ENCODE results near the gene ARAF. TPM values are rescaled to one million over a fixed set of nuclear protein-coding genes. Genes with fewer than 3 reads are reported as not detected.

Gene ARAF
- total and polyA plus RNA-seq, 2 of the 13 experiments (the other 11 are each of a cell fraction or from before 2014, with no cell fraction given) = 18.0 to 33.1 TPM

GRCh38 chrX:47593522-47593921 lies 32.5 kb downstream of the ARAF start:
- no peak overlapping the region for H3K4me3 ChIP-seq (replicated peaks in 1 of 3; ENCODE audit: insufficient read depth in 1 of 3, low read depth in 2 of 3, low read length in 3 of 3)
- 3% methylated on average over 4 of the region's 4 CpGs for WGBS (ENCODE audit: low lambda C conversion rate)
- POLR2A ChIA-PET = no interaction called here
- H3K9ac ChIP-seq (ENCODE audit: insufficient read depth, low read depth, low read length) = no peak overlapping the region
- intact Hi-C loops (cut with micrococcal nuclease; ENCODE audit: unreplicated experiment) (no loop called here), in situ Hi-C loops (cut with HindIII; ENCODE audit: extremely low pct_ligation_motif_present, low pct_unique_long_range_greater_than_20kb) (no loop called here)
- no peak overlapping the region for H3K27ac ChIP-seq (ENCODE audit: extremely low read length, insufficient read depth, low read length)
- FAIRE-seq (no peak), DNase-seq (ENCODE audit: low spot score) (no peak), ATAC-seq (no peak)
- no peak overlapping the region for H2AFZ ChIP-seq (ENCODE audit: low read length)
- H3K4me1 ChIP-seq (ENCODE audit: insufficient read depth, low read length) = no peaks in the 10 kb centered on the region
- no TSS peak for BruUV-seq (replicated peaks)
- H3K4me2 ChIP-seq (ENCODE audit: low read depth, low read length) = no peak overlapping the region
- H3K27me3 ChIP-seq (ENCODE audit: control insufficient read depth in 1 of 2, insufficient read depth in 2 of 2, low read length in 2 of 2) = no peaks in the 10 kb centered on the region; a peak in 1 of 5 replicates
- no peaks in the 10 kb centered on the region for H3K36me3 ChIP-seq (replicated peaks in 1 of 2; ENCODE audit: control insufficient read depth in 1 of 2, insufficient read depth in 2 of 2, low read length in 2 of 2)
- CTCF ChIA-PET (ENCODE audit: low intra/inter-chr PET ratio, low total read pairs) = no interaction called here
- H3K79me2 ChIP-seq (ENCODE audit: insufficient read depth, low read length) = no peaks in the 10 kb centered on the region
- no peaks in the 10 kb centered on the region for H3K9me3 ChIP-seq (ENCODE audit: low read length)
- H4K20me1 ChIP-seq (ENCODE audit: insufficient read depth, low read length) = no peaks in the 10 kb centered on the region
- TF ChIP-seq SP4 (CRISPR knock-in tag; IDR thresholded peaks at IDR 0.05) (no peak), SIN3B (IDR thresholded peaks at IDR 0.05; ENCODE audit: low read length) (no peak), CENPX (CRISPR knock-in tag; IDR thresholded peaks at IDR 0.05) (no peak), MNT (IDR thresholded peaks at IDR 0.05) (no peak), RCOR2 (CRISPR knock-in tag; IDR thresholded peaks at IDR 0.05) (no peak), ZNF770 (CRISPR knock-in tag; IDR thresholded peaks at IDR 0.05) (no peak), BRD4 (CRISPR knock-in tag; IDR thresholded peaks at IDR 0.05) (no peak), ZNF556 (CRISPR knock-in tag; IDR thresholded peaks at IDR 0.05; ENCODE audit: borderline replicate concordance) (no peak), ZNF280D (CRISPR knock-in tag; IDR thresholded peaks at IDR 0.05) (no peak), ZNF564 (CRISPR knock-in tag; IDR thresholded peaks at IDR 0.05) (no peak), ZNF430 (CRISPR knock-in tag; IDR thresholded peaks at IDR 0.05) (no peak), JDP2 (CRISPR knock-in tag; IDR thresholded peaks at IDR 0.05; ENCODE audit: borderline replicate concordance) (no peak), TP53 (CRISPR knock-in tag; conservative IDR thresholded peaks at IDR 0.05) (no peak), ZNF281 (CRISPR knock-in tag; IDR thresholded peaks at IDR 0.05; ENCODE audit: borderline replicate concordance) (no peak), MTERF4 (CRISPR knock-in tag; IDR thresholded peaks at IDR 0.05) (no peak), ZFP1 (CRISPR knock-in tag; IDR thresholded peaks at IDR 0.05) (no peak)
